Left lung (tissue), 10 donors: Measurements from ENCODE around the gene PALLD. TPM values are rescaled to one million over a fixed set of nuclear protein-coding genes. Genes with fewer than 3 reads are reported as not detected.

Experiments used
- ATAC-seq: fragments of 200-7000 bp; cut with Tn5 transposase; one replicate; pipeline ENCODE4 v1.9.1; 2020; ENCODE audit warnings: moderate library complexity
- DNase-seq, 4 donors: peaks; one replicate each; pipeline ENCODE4 v3.0.0-alpha.2; 2013 to 2020
- H3K27ac ChIP-seq, 2 donors: fragments of 200-600 bp; sonication (generic) in 1 of 2; one replicate each; pipeline versions ENCODE4 v1.5.0 to v1.8.0; 2020 to 2021
- H3K27me3 ChIP-seq, 2 donors: fragments of 200-600 bp; sonication (generic) in 1 of 2; one replicate each; pipeline versions ENCODE4 v1.5.0 to v1.8.0; 2020 to 2021
- H3K36me3 ChIP-seq, 2 donors: fragments of 200-600 bp; sonication (generic) in 1 of 2; one replicate each; pipeline versions ENCODE4 v1.5.0 to v1.8.0; 2020 to 2021
- H3K4me1 ChIP-seq, 2 donors: fragments of 200-600 bp; one replicate each; pipeline ENCODE4 v1.8.0; 2021
- H3K4me3 ChIP-seq, 2 donors: fragments of 200-600 bp; sonication (generic) in 1 of 2; one replicate each; pipeline versions ENCODE4 v1.5.0 to v1.8.0; 2020 to 2021; ENCODE audit warnings: mild to moderate bottlenecking in 1 of 2
- H3K9me3 ChIP-seq, 2 donors: fragments of 200-600 bp; sonication (generic) in 1 of 2; one replicate each; pipeline versions ENCODE4 v1.5.0 to v1.8.0; 2020 to 2021
- intact Hi-C, 2 donors: fragments of 100-400 bp; cut with DNase I; formaldehyde crosslinking; loops; one replicate each; pipeline versions ENCODE4 v1.11.2 to v1.14.2; 2022
- polyA plus RNA-seq, 6 donors: library from polyadenylated mRNA; unstranded; fragments of 120-200 nt; gene quantifications; one replicate each; pipeline ENCODE4 v1.2.1, GENCODE V29; 2013; ENCODE audit not compliant: insufficient read length in 6 of 6
- total RNA-seq, 2 donors: library from RNA; stranded (reverse); fragmentation: NEBNext Ultra II Directional; extraction: Animal tissue kit (Norgen Biotek cat#: 25700); gene quantifications; one replicate each; pipeline ENCODE4 v1.2.1, GENCODE V29; 2021
- TF ChIP-seq, protein P1 (sequence below), 2 donors: fragments of 200-600 bp; sonication (generic) in 1 of 2; IDR thresholded peaks; one replicate each; pipeline versions ENCODE4 v1.5.0 to v1.8.0; 2021; ENCODE audit warnings: antibody characterized with exemption in 2 of 2
- donor health status: DM: no; HTN: yes; CAD: no.
- donor health status: DM: no; HTN: no; CAD: no.

The PALLD gene
- total and polyA plus RNA-seq, 8 donors = 67.5 to 194 (median 80.4) TPM

DNA sequence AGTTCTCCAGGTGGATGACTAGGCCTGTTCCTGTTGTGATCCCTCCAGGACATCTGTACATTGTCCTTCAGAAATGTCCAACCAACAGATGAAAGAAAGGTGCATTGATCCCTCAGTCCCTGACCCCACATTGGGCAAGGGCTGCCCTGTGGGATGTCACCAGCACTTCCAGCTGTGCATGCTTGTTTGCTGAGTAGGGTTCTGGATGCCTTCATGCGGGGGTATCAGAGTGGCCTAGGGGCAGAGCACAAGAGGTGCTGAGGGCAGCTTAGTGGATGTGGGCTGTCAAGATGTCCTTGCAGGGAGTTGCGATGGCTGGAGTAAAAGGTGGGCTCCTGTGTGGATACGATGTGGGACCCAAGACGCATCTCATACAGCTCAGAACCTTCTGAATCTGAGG, 112.5 kb downstream of the PALLD start:
- no peak overlapping the region for H3K27ac ChIP-seq
- H3K4me3 ChIP-seq = no peak overlapping the region
- ATAC-seq (no peak), DNase-seq (no peak)
- H3K9me3 ChIP-seq = no peaks in the 10 kb centered on the region
- no peaks in the 10 kb centered on the region for H3K4me1 ChIP-seq
- intact Hi-C loops = no loop called here
- H3K27me3 ChIP-seq = no peaks in the 10 kb centered on the region
- H3K36me3 ChIP-seq = no peaks in the 10 kb centered on the region
- TF ChIP-seq, protein P1, sequence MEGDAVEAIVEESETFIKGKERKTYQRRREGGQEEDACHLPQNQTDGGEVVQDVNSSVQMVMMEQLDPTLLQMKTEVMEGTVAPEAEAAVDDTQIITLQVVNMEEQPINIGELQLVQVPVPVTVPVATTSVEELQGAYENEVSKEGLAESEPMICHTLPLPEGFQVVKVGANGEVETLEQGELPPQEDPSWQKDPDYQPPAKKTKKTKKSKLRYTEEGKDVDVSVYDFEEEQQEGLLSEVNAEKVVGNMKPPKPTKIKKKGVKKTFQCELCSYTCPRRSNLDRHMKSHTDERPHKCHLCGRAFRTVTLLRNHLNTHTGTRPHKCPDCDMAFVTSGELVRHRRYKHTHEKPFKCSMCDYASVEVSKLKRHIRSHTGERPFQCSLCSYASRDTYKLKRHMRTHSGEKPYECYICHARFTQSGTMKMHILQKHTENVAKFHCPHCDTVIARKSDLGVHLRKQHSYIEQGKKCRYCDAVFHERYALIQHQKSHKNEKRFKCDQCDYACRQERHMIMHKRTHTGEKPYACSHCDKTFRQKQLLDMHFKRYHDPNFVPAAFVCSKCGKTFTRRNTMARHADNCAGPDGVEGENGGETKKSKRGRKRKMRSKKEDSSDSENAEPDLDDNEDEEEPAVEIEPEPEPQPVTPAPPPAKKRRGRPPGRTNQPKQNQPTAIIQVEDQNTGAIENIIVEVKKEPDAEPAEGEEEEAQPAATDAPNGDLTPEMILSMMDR (IDR thresholded peaks at IDR 0.05) = no peak

DNA sequence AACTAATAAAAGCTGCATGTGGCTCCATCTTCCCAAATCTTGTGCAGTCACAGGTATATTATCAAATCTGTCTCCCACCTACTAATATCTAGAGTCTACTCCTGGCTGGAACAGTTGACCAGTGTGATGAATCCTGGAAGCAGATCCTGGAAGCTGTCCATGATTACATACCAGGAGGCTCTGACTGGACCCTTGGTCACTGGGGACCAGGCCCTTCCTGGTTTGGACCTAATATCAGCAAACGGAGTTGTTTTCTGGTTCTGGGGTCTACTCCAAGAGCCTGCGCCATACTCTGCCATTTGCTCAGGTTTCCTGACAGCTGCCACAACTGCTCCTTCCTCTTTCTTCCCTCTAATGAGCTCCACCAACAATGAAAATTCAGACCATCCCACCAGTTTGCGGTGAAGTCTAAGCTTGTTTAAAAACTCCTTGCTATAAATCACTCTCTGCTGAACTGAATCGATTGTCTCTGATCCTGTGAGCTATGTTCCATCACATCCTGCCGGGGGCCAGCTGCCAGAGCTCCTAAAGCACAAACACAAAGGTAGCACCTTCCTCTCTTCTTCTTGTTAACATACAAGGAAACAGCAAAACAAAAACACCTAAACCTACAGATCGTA, 114.2 kb downstream of the PALLD start:
- DNase-seq (no peak), ATAC-seq (no peak)
- intact Hi-C loops = no loop called here
- Histone ChIP-seq H3K4me1 (no peaks in the 10 kb centered on the region), H3K36me3 (no peaks in the 10 kb centered on the region), H3K9me3 (no peaks in the 10 kb centered on the region), H3K27me3 (no peaks in the 10 kb centered on the region), H3K27ac (no peak overlapping the region), H3K4me3 (no peak overlapping the region)
- TF ChIP-seq, protein P1 (IDR thresholded peaks at IDR 0.05) = no peak

DNA sequence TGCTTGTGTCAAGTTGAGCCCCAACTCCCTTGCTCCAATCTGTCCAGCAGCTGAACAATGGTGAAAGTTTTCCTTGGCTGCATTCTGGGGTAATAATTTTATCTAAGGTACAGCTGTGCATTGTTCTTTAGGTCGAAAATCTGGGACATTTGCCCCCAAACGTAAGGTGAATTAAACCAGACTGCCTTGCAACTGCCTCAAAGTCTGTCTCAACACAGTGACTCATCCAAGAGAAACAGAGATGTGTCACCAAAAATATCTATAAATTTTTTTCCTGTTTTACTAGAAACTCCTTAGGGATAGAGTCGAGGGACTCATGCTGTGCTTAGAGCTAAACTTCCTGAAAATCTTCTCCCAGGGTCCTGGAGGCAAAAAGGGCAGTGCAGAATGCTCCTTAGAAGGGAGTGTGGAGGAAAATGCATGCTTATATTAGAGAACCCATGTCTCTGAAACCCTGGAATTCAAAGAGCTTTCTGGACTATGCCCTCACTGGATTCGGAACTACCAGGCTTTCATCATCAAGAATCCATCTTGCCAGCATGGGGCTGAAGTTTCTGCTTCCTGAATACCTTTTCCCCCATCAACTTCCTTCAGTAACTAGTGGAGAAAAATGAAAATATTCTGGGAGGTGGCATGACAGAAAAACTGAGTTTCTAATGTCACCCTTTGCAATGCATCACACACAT, 115.7 kb downstream of the PALLD start:
- Histone ChIP-seq H3K9me3 (no peaks in the 10 kb centered on the region), H3K36me3 (no peaks in the 10 kb centered on the region), H3K4me3 (no peak overlapping the region), H3K27ac (no peak overlapping the region), H3K27me3 (no peaks in the 10 kb centered on the region), H3K4me1 (no peaks in the 10 kb centered on the region)
- intact Hi-C loops = no loop called here
- TF ChIP-seq, protein P1 (IDR thresholded peaks at IDR 0.05) = no peak
- DNase-seq (no peak), ATAC-seq (no peak)

DNA sequence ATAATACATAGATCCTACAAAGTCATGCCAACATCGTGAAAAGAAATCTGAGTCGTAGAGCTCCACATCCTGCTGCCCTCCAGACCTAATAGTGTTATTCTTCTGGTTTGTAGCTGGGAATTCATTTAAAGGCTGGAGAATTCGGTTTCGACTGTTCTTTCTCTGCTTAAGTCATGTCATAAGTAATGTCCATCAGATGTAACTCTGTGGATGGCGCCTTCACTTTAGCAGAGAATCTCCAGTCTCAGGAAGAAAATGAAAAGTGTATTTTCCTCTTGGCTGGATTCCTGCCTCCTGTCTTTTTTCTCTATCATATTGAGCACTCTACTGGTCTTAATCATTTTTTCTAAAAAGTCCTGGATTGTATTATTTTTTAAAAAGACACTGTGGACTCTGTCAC, 117.0 kb downstream of the PALLD start:
- ATAC-seq (no peak), DNase-seq (no peak)
- H3K27me3 ChIP-seq = no peaks in the 10 kb centered on the region
- no peaks in the 10 kb centered on the region for H3K9me3 ChIP-seq
- intact Hi-C loops = no loop called here
- H3K4me1 ChIP-seq = no peaks in the 10 kb centered on the region
- no peaks in the 10 kb centered on the region for H3K36me3 ChIP-seq
- no peak overlapping the region for H3K4me3 ChIP-seq
- H3K27ac ChIP-seq = no peak overlapping the region
- TF ChIP-seq, protein P1 (IDR thresholded peaks at IDR 0.05) = no peak

DNA sequence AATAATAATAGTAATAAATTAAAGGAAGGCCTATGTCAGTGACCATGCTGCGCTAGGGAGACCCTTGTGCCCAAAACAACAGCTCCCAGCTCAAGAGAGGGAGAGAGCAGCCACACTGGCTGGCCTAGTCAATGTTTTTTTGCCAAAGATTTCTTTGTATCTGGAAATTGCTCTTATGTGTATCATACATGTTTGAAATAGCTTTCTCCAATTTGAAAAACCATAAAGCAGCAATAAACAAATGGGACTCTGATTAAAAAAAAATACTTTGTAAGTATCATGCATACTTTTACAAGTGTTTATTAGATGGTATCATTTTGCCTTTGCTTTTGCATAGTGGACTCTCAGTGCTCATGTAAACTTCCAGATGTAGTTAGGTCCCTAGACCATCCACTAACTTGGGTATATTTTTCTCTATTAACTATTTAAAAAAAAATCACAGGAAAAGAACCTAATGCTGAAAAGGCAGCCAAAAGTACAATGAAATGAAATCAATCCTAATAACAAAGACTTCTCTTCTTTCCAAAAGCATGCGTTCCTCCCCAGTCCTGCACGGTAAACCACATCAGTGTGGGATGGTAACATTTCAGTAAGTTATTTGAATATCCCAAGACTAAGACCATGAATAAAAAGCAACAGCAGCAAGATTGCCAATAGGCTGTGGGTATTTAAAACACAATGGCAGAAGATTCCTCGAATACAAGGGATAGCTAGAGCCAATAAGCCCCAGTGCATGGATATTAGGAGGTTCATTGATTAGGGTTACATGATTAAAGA, 117.6 kb downstream of the PALLD start:
- no peak for ATAC-seq
- intact Hi-C loops = no loop called here
- Histone ChIP-seq H3K9me3 (no peaks in the 10 kb centered on the region), H3K27me3 (no peaks in the 10 kb centered on the region), H3K4me1 (no peaks in the 10 kb centered on the region), H3K4me3 (no peak overlapping the region), H3K27ac (no peak overlapping the region), H3K36me3 (no peaks in the 10 kb centered on the region)
- DNase-seq = no peak
- TF ChIP-seq, protein P1 (IDR thresholded peaks at IDR 0.05) = no peak
